Hepatocyte (in vitro differentiated cells): Measurements from ENCODE around the gene POU2AF3.

Experiments
- EZH2phosphoT487 ChIP-seq: fragments of 200-600 bp; sonication (generic); IDR thresholded peaks from one replicate; pipeline ENCODE4 v1.6.1; 2018; ENCODE audit warnings: antibody characterized with exemption, mild to moderate bottlenecking, low read depth, moderate library complexity; ENCODE audit not compliant: unreplicated experiment, severe bottlenecking
- TF ChIP-seq, protein P1 (sequence below): fragments of 200-600 bp; sonication (generic); IDR thresholded peaks from 2 replicates; pipeline ENCODE4 v1.5.1; 2016; ENCODE audit warnings: antibody characterized with exemption, mild to moderate bottlenecking; ENCODE audit not compliant: poor library complexity

DNA sequence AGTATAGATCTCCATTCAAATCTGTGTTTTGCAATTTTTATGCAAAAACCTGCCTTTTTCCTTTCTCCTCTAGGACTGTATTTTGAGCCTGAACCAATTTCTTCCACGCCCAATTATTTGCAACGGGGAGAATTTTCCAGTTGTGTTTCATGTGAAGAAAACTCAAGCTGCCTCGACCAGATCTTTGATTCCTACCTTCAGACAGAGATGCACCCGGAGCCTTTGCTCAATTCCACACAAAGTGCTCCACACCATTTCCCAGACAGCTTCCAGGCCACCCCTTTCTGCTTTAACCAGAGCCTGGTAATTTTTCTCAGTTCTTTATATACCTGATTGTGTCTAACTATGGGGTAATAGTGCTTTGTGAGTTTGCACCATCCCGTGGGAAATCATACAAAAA is 8.0 kb downstream of the POU2AF3 start:
- TF ChIP-seq, protein P1, sequence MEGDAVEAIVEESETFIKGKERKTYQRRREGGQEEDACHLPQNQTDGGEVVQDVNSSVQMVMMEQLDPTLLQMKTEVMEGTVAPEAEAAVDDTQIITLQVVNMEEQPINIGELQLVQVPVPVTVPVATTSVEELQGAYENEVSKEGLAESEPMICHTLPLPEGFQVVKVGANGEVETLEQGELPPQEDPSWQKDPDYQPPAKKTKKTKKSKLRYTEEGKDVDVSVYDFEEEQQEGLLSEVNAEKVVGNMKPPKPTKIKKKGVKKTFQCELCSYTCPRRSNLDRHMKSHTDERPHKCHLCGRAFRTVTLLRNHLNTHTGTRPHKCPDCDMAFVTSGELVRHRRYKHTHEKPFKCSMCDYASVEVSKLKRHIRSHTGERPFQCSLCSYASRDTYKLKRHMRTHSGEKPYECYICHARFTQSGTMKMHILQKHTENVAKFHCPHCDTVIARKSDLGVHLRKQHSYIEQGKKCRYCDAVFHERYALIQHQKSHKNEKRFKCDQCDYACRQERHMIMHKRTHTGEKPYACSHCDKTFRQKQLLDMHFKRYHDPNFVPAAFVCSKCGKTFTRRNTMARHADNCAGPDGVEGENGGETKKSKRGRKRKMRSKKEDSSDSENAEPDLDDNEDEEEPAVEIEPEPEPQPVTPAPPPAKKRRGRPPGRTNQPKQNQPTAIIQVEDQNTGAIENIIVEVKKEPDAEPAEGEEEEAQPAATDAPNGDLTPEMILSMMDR = no peak
- TF ChIP-seq EZH2phosphoT487 = no peak
